MCF 10A (cell line): Measurements from ENCODE around the gene DEF6. TPM values are rescaled to one million over a fixed set of nuclear protein-coding genes. Genes with fewer than 3 reads are reported as not detected.

Experiments used
- BruUV-seq: library from RNA; stranded (reverse); fragments of 400-500 nt; replicated peaks from 2 replicates; lab custom pipeline; 2021; lab: Mats Ljungman, UMichigan
- CTCF ChIA-PET: fragments of 300-600 bp; sonication (Branson Sonifier 250); formaldehyde crosslinking; extraction: SDS; loops from one replicate; lab custom pipeline; 2021; ENCODE audit warnings: antibody characterized with exemption, inconsistent platforms; lab: Yijun Ruan, JAX
- POLR2A ChIA-PET: fragments of 300-600, 350-650 bp; sonication (Branson Sonifier 250); formaldehyde crosslinking; extraction: SDS; loops from one replicate; lab custom pipeline; 2020; ENCODE audit warnings: antibody characterized with exemption, inconsistent platforms; lab: Yijun Ruan, JAX
- DNase-seq: peaks from one replicate; pipeline ENCODE4 v3.0.0-alpha.2; 2018; ENCODE audit not compliant: unreplicated experiment
- H3K27ac Mint-ChIP-seq: one replicate; pipeline ENCODE4 v1.8.0; 2022; ENCODE audit warnings: mild to moderate bottlenecking, low read depth, mixed read lengths; ENCODE audit not compliant: unreplicated experiment
- H3K27me3 Mint-ChIP-seq: one replicate; pipeline ENCODE4 v1.8.0; 2022; ENCODE audit warnings: mixed read lengths; ENCODE audit not compliant: insufficient read depth, unreplicated experiment
- H3K36me3 Mint-ChIP-seq: one replicate; pipeline ENCODE4 v1.8.0; 2022; ENCODE audit warnings: mild to moderate bottlenecking, moderate library complexity, mixed read lengths; ENCODE audit not compliant: insufficient read depth, unreplicated experiment
- H3K4me1 Mint-ChIP-seq: one replicate; pipeline ENCODE4 v1.8.0; 2022; ENCODE audit warnings: mixed read lengths; ENCODE audit not compliant: insufficient read depth, unreplicated experiment
- H3K4me3 Mint-ChIP-seq: one replicate; pipeline ENCODE4 v1.8.0; 2022; ENCODE audit warnings: mild to moderate bottlenecking, moderate library complexity, mixed read lengths; ENCODE audit not compliant: unreplicated experiment
- H3K9me3 Mint-ChIP-seq: one replicate; pipeline ENCODE4 v1.8.0; 2022; ENCODE audit warnings: mixed read lengths; ENCODE audit not compliant: unreplicated experiment
- intact Hi-C: fragments of 100-400 bp; cut with micrococcal nuclease; formaldehyde crosslinking; loops from 2 replicates; pipeline ENCODE4 v1.14.1; 2022
- total RNA-seq: library from RNA; stranded (reverse); gene quantifications from 2 replicates; pipeline ENCODE4 v1.2.3, GENCODE V29; 2022
- TF ChIP-seq, protein P1 (sequence below): fragments of 200-600 bp; IDR thresholded peaks from one replicate; pipeline ENCODE4 v1.8.0; 2022; ENCODE audit warnings: antibody characterized with exemption, mild to moderate bottlenecking; ENCODE audit not compliant: unreplicated experiment

DEF6 gene
- total RNA-seq, 1 experiment from 2014 or later: 23.1 TPM

DNA sequence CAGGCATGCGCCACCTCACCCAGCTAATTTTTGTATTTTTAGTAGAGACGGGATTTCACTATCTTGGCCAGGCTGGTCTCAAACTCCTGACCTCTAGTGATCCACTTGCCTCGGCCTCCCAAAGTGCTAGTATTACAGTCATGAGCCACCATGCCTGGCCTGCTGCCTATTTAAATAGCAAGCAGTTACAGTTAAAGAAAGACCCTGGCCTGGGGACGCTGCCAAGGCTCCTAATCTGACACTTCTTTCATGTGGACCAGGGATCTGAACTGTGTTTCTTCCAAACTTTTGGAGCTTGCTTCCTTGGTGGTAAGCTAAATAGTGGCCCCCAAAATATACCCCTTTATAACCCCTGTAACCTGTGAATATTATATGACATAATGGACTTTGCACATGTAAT, 60.1 kb downstream of the DEF6 start:
- ChIA-PET CTCF (interaction anchor here (1.1 kb wide), 1 partner anchor 92 kb away, joined by 3 read pairs; no protein-coding TSS in a partner anchor), POLR2A (no interaction called here)
- no TSS peak for BruUV-seq
- DNase-seq: no peak
- Mint-ChIP-seq H3K4me3 (no peak overlapping the region), H3K27me3 (no peaks in the 10 kb centered on the region), H3K36me3 (peaks cover 43% of the 10 kb centered on the region), H3K27ac (no peak overlapping the region), H3K9me3 (no peaks in the 10 kb centered on the region), H3K4me1 (no peaks in the 10 kb centered on the region)
- intact Hi-C loops: no loop called here
- TF ChIP-seq, protein P1, sequence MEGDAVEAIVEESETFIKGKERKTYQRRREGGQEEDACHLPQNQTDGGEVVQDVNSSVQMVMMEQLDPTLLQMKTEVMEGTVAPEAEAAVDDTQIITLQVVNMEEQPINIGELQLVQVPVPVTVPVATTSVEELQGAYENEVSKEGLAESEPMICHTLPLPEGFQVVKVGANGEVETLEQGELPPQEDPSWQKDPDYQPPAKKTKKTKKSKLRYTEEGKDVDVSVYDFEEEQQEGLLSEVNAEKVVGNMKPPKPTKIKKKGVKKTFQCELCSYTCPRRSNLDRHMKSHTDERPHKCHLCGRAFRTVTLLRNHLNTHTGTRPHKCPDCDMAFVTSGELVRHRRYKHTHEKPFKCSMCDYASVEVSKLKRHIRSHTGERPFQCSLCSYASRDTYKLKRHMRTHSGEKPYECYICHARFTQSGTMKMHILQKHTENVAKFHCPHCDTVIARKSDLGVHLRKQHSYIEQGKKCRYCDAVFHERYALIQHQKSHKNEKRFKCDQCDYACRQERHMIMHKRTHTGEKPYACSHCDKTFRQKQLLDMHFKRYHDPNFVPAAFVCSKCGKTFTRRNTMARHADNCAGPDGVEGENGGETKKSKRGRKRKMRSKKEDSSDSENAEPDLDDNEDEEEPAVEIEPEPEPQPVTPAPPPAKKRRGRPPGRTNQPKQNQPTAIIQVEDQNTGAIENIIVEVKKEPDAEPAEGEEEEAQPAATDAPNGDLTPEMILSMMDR: no peak

GRCh38 chr6:35358086-35358485, 60.5 kb downstream of the DEF6 start:
- Mint-ChIP-seq H3K27ac (no peak overlapping the region), H3K36me3 (peaks cover 39% of the 10 kb centered on the region), H3K4me1 (no peaks in the 10 kb centered on the region), H3K27me3 (no peaks in the 10 kb centered on the region), H3K9me3 (no peaks in the 10 kb centered on the region), H3K4me3 (no peak overlapping the region)
- POLR2A ChIA-PET: no interaction called here
- no peak for DNase-seq
- TF ChIP-seq, protein P1: no peak
- BruUV-seq: no TSS peak
- intact Hi-C loops: no loop called here
- CTCF ChIA-PET: no interaction called here

DNA sequence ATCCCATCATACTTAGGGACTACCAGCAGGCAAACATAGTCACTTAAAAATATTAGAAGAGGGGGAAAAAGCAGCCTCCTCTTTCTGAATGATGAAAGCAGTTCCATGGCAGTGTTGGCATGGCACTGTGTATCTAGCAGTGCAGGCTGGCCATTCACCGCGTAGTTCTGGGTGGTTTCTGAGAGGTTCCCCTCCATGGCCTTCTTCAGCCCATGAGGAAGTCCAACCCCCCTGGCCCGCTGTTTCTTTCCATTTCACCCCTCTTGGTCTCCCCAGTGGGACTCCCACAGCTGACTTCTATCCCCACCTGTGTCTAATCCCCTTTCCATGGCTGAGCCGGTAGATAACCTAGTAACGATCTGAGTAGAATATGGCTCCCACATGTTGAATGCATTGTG, 61.7 kb downstream of the DEF6 start:
- Mint-ChIP-seq H3K4me3 (no peak overlapping the region), H3K36me3 (peaks cover 31% of the 10 kb centered on the region), H3K9me3 (no peaks in the 10 kb centered on the region), H3K27me3 (no peaks in the 10 kb centered on the region), H3K27ac (no peak overlapping the region), H3K4me1 (no peaks in the 10 kb centered on the region)
- POLR2A ChIA-PET: interaction anchor here (0.6 kb wide), 1 partner anchor 70 kb away, joined by 3 read pairs; no protein-coding TSS in a partner anchor
- TF ChIP-seq, protein P1: no peak
- DNase-seq: no peak
- BruUV-seq: no TSS peak
- CTCF ChIA-PET: interaction anchor here (1.0 to 1.6 kb wide), 2 partner anchors 13 to 88 kb away, joined by 3 to 4 read pairs; no protein-coding TSS in a partner anchor
- intact Hi-C loops: no loop called here

DNA sequence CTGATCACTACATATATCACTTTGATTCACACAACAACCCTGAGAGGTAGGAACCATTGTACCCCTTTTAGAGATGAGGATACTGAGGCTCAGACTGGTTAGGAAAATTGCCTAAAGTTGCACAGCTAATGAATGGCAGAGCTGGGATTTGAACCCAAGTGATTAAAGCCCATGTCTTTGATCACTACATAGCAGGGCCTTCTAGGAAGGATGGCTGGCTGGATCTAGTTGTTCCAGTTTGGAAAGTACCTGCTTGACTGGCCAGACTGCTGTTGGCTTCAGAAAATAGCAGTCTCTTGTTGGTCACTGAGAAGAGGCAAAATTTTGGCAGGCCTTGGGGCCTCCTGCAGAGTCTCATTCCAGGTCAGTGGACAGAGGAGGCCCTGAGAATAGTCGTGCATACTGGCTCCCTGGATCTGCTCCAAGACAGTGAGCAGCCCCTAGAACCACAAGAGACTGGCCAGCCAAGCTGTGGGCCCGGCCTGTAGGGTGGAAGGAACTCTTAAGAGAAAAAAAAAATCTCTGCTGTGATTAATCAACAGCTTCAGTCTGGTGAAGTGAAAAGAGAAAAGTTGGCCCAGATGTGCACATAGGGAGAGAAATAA, 62.2 kb downstream of the DEF6 start:
- H3K27me3 Mint-ChIP-seq: no peaks in the 10 kb centered on the region
- peaks cover 26% of the 10 kb centered on the region for H3K36me3 Mint-ChIP-seq
- intact Hi-C loops: no loop called here
- CTCF ChIA-PET: interaction anchor here (1.0 to 1.6 kb wide), 3 partner anchors 14 to 89 kb away, joined by 3 to 4 read pairs (median 4); no protein-coding TSS in a partner anchor
- H3K4me3 Mint-ChIP-seq: no peak overlapping the region
- DNase-seq: peak; percentile 47
- H3K9me3 Mint-ChIP-seq: no peaks in the 10 kb centered on the region
- no TSS peak for BruUV-seq
- TF ChIP-seq, protein P1: no peak
- H3K27ac Mint-ChIP-seq: no peak overlapping the region
- H3K4me1 Mint-ChIP-seq: no peaks in the 10 kb centered on the region
- POLR2A ChIA-PET: interaction anchor here (0.6 kb wide), 1 partner anchor 69 kb away, joined by 3 read pairs; no protein-coding TSS in a partner anchor
